ENCODE data around the gene DDRGK1.

DNA sequence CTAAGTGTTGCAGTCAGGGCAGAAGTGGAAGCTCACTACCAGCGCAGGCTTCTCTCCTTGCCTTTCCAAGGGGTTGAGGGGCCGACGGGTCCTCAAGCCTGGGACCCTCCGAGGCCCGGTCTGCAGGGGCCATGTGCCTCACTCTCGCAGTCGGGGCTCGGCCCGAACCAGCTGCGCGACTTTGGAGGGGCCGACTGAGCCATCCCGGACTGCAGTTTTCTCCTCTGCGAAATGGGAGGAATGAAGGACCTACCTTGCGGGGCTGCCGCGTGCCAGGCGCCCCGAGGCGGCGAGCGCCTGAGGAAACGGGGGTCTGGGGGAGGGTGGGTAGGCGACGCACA lies 36.8 kb downstream of the DDRGK1 start:
- TF ChIP-seq, protein P1, sequence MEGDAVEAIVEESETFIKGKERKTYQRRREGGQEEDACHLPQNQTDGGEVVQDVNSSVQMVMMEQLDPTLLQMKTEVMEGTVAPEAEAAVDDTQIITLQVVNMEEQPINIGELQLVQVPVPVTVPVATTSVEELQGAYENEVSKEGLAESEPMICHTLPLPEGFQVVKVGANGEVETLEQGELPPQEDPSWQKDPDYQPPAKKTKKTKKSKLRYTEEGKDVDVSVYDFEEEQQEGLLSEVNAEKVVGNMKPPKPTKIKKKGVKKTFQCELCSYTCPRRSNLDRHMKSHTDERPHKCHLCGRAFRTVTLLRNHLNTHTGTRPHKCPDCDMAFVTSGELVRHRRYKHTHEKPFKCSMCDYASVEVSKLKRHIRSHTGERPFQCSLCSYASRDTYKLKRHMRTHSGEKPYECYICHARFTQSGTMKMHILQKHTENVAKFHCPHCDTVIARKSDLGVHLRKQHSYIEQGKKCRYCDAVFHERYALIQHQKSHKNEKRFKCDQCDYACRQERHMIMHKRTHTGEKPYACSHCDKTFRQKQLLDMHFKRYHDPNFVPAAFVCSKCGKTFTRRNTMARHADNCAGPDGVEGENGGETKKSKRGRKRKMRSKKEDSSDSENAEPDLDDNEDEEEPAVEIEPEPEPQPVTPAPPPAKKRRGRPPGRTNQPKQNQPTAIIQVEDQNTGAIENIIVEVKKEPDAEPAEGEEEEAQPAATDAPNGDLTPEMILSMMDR (IDR thresholded peaks at IDR 0.05; ENCODE audit: low read depth, low read length, poor library complexity, severe bottlenecking) = no peak
- TF ChIP-seq EZH2phosphoT487 (IDR thresholded peaks at IDR 0.05; ENCODE audit: borderline replicate concordance, low read length) = no peak
